HEK293T (cell line): ENCODE data around the gene TNRC6C.

Experiments used
- ARNT ChIP-seq: fragments of 450-650 bp; IDR thresholded peaks from 2 replicates; pipeline ENCODE4 v1.6.1; 2017; ENCODE audit warnings: mild to moderate bottlenecking
- BHLHE40 ChIP-seq: fragments of 450-650 bp; IDR thresholded peaks from 2 replicates; pipeline ENCODE4 v1.6.1; 2016; ENCODE audit warnings: mild to moderate bottlenecking, moderate library complexity, borderline replicate concordance
- CTBP1 ChIP-seq: fragments of 450-650 bp; IDR thresholded peaks from 2 replicates; pipeline ENCODE4 v1.6.1; 2016; ENCODE audit warnings: borderline replicate concordance
- FOXM1 ChIP-seq: fragments of 450-650 bp; IDR thresholded peaks from 2 replicates; pipeline ENCODE4 v1.6.1; 2017; ENCODE audit warnings: mild to moderate bottlenecking, borderline replicate concordance
- SP1 ChIP-seq: fragments of 450-650 bp; IDR thresholded peaks from 2 replicates; pipeline ENCODE4 v1.6.1; 2017
- TF ChIP-seq, protein P1 (sequence below): fragments of 450-650 bp; IDR thresholded peaks from 2 replicates; pipeline ENCODE4 v1.6.1; 2016

DNA sequence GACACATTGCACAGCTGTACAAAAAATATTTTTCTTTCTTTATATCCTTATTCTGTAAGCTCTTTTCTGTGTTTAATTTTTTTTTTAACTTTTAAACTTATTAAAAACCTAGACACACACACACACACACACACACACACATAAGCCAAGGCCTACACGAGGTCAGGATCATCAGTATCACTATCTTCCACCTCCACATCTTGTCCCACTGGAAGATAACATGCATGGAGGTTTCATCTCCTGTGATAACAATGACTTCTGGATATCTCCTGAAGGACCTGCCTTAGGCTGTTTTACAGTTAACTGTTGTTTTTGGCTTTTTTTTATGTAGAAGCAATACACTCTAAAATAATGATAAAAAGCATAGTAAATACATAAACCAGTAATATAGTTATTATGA, 71.2 kb downstream of the TNRC6C start:
- TF ChIP-seq ARNT, result no peak
- TF ChIP-seq CTBP1, result no peak
- TF ChIP-seq SP1, result no peak
- TF ChIP-seq FOXM1, result no peak
- TF ChIP-seq, protein P1, sequence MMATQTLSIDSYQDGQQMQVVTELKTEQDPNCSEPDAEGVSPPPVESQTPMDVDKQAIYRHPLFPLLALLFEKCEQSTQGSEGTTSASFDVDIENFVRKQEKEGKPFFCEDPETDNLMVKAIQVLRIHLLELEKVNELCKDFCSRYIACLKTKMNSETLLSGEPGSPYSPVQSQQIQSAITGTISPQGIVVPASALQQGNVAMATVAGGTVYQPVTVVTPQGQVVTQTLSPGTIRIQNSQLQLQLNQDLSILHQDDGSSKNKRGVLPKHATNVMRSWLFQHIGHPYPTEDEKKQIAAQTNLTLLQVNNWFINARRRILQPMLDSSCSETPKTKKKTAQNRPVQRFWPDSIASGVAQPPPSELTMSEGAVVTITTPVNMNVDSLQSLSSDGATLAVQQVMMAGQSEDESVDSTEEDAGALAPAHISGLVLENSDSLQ, result no peak
- no peak for TF ChIP-seq BHLHE40
